SU-DHL-6 (cell line): Measurements from ENCODE around the gene SLC7A7.
"Not testable (repeated sequence)": the region's sequence is repeated elsewhere in the genome, so short reads cannot be mapped to it uniquely, and the experiment has no call there.

ENCODE experiments used
- H2AFZ ChIP-seq: fragments of 200-600 bp; sonication (generic); 2 replicates; pipeline ENCODE4 v1.6.1; 2014; ENCODE audit warnings: low read depth, mild to moderate bottlenecking, moderate library complexity, mixed read lengths, antibody characterized with exemption, low read length; ENCODE audit not compliant: severe bottlenecking
- H3F3A ChIP-seq: fragments of 200-600 bp; shearing (Covaris generic); 2 replicates; pipeline ENCODE4 v1.6.0; 2016; ENCODE audit warnings: antibody characterized with exemption, mild to moderate bottlenecking; ENCODE audit not compliant: insufficient read depth
- H3K27ac ChIP-seq: fragments of 200-600 bp; sonication (generic); 2 replicates; pipeline ENCODE4 v1.5.1; 2016; ENCODE audit warnings: low read depth, mild to moderate bottlenecking, low read length, moderate library complexity, mixed read lengths
- H3K27me3 ChIP-seq: fragments of 200-600 bp; sonication (generic), shearing (Covaris generic); 2 replicates; pipeline ENCODE4 v1.6.0; 2014; ENCODE audit warnings: mild to moderate bottlenecking, low read length
- H3K36me3 ChIP-seq: fragments of 200-600 bp; sonication (generic); 2 replicates; pipeline ENCODE4 v1.6.1; 2014; ENCODE audit warnings: mild to moderate bottlenecking, low read length, mixed read lengths
- H3K4me2 ChIP-seq: fragments of 300-600, 200-600 bp; shearing (Covaris generic), sonication (generic); 2 replicates; pipeline ENCODE4 v1.6.0; 2014; ENCODE audit warnings: low read length, low read depth, mild to moderate bottlenecking; ENCODE audit not compliant: poor library complexity, severe bottlenecking
- H3K4me3 ChIP-seq: fragments of 200-600 bp; sonication (generic); 2 replicates; pipeline ENCODE4 v1.5.1; 2014; ENCODE audit warnings: antibody characterized with exemption, low read length, mild to moderate bottlenecking, mixed read lengths; ENCODE audit not compliant: insufficient read depth, poor library complexity, severe bottlenecking
- H3K79me2 ChIP-seq: fragments of 200-600 bp; sonication (generic); 2 replicates; pipeline ENCODE4 v1.6.1; 2014; ENCODE audit warnings: mild to moderate bottlenecking, low read length, moderate library complexity; ENCODE audit not compliant: insufficient read depth
- H3K9ac ChIP-seq: fragments of 200-600 bp; sonication (generic); 2 replicates; pipeline ENCODE4 v1.7.0; 2014; ENCODE audit warnings: mild to moderate bottlenecking, low read length
- H3K9me2 ChIP-seq: fragments of 200-600 bp; sonication (generic); replicated peaks from 2 replicates; pipeline ENCODE4 v1.6.1; 2014; ENCODE audit warnings: low read length; ENCODE audit not compliant: insufficient read depth
- H3K9me3 ChIP-seq: fragments of 200-600 bp; sonication (generic); 2 replicates; pipeline ENCODE4 v1.6.1; 2014; ENCODE audit warnings: low read length, mixed read lengths; ENCODE audit not compliant: insufficient read depth
- H4K20me1 ChIP-seq: fragments of 200-600 bp; sonication (generic); 2 replicates; pipeline ENCODE4 v1.6.1; 2014; ENCODE audit warnings: low read depth, mild to moderate bottlenecking, antibody characterized with exemption, low read length, moderate library complexity, mixed read lengths
- CTCF ChIP-seq: fragments of 200-600 bp; sonication (generic); IDR thresholded peaks from one replicate; pipeline ENCODE4 v1.5.1; 2017; ENCODE audit warnings: antibody characterized with exemption, mild to moderate bottlenecking, low read length, moderate library complexity; ENCODE audit not compliant: insufficient read depth, poor library complexity, severe bottlenecking
- EZH2phosphoT487 ChIP-seq: fragments of 200-600 bp; sonication (generic), shearing (Covaris generic); conservative IDR thresholded peaks from 2 replicates; pipeline ENCODE4 v1.6.1; 2018; ENCODE audit warnings: mild to moderate bottlenecking, antibody characterized with exemption, low read length, moderate library complexity, mixed read lengths

The SLC7A7 gene

GRCh38 chr14:22794551-22794951 is 20.7 kb downstream of the SLC7A7 start:
- Histone ChIP-seq H3K27me3 (no peaks in the 10 kb centered on the region), H3K36me3 (no peaks in the 10 kb centered on the region), H3F3A (peaks cover 15% of the 10 kb centered on the region), H3K9me3 (no peaks in the 10 kb centered on the region), H3K9ac (peak overlapping the region; percentile 25; the same call in 1 of the 2 replicates), H2AFZ (peak overlapping the region; percentile 60), H3K79me2 (no peaks in the 10 kb centered on the region), H3K27ac (peak overlapping the region; percentile 58), H3K9me2 (no peaks in the 10 kb centered on the region), H3K4me2 (peak overlapping the region; percentile 45), H4K20me1 (no peaks in the 10 kb centered on the region), H3K4me3 (no peak overlapping the region)
- TF ChIP-seq EZH2phosphoT487 (no peak), CTCF (no peak)

- Histone ChIP-seq H3K4me3 (no peak overlapping the region), H3K27me3 (no peaks in the 10 kb centered on the region), H3K79me2 (no peaks in the 10 kb centered on the region), H3K4me2 (no peak overlapping the region), H3K9me2 (no peaks in the 10 kb centered on the region), H3F3A (peaks cover 15% of the 10 kb centered on the region), H3K9ac (0 out of 2 replicates have a peak overlapping the region, but pooled peaks have one; percentile 25), H4K20me1 (no peaks in the 10 kb centered on the region), H3K27ac (peak overlapping the region; percentile 58), H3K9me3 (no peaks in the 10 kb centered on the region), H2AFZ (no peak overlapping the region), H3K36me3 (no peaks in the 10 kb centered on the region)
- TF ChIP-seq EZH2phosphoT487: no peak
- TF ChIP-seq CTCF: no peak
Observed at GRCh38 chr14:22793976-22794375, 21.3 kb downstream of the SLC7A7 start.

GRCh38 chr14:22793550-22793949 is 21.7 kb downstream of the SLC7A7 start:
- H3K79me2 ChIP-seq, H3K9me2 ChIP-seq, H2AFZ ChIP-seq, H3K36me3 ChIP-seq, H3K4me2 ChIP-seq, H3K27me3 ChIP-seq, H3K9ac ChIP-seq, H4K20me1 ChIP-seq, H3K4me3 ChIP-seq, H3K9me3 ChIP-seq: not testable (repeated sequence)
- H3F3A ChIP-seq: peaks cover 15% of the 10 kb centered on the region
- peak overlapping the region; percentile 58; the same call in 1 of the 2 replicates for H3K27ac ChIP-seq

GRCh38 chr14:22792158-22792557 is 23.1 kb downstream of the SLC7A7 start:
- Histone ChIP-seq H4K20me1 (no peaks in the 10 kb centered on the region), H3K9ac (no peak overlapping the region), H3F3A (peaks cover 15% of the 10 kb centered on the region), H3K27ac (peak overlapping the region; percentile 48), H3K4me3 (no peak overlapping the region), H3K36me3 (no peaks in the 10 kb centered on the region), H3K9me3 (no peaks in the 10 kb centered on the region), H3K4me2 (no peak overlapping the region), H2AFZ (no peak overlapping the region), H3K9me2 (no peaks in the 10 kb centered on the region), H3K27me3 (no peaks in the 10 kb centered on the region), H3K79me2 (no peaks in the 10 kb centered on the region; the same call in 1 of the 2 replicates)
- TF ChIP-seq EZH2phosphoT487: no peak
- TF ChIP-seq CTCF: no peak
